Colon (tissue), 2 donors: ENCODE data around the gene HPSE2.
"Not testable (repeated sequence)": the region's sequence is repeated elsewhere in the genome, so short reads cannot be mapped to it uniquely, and the experiment has no call there.

Experiments used
- FAIRE-seq: peaks from 2 replicates; lab custom pipeline; 2012; peaks lifted over from hg19 to GRCh38; lab: Jason Lieb, UNC
- donor health status: control.
- donor health status: control.

HPSE2 gene

GRCh38 chr10:98563811-98564210 is 671.8 kb downstream of the HPSE2 start:
- no peak for FAIRE-seq

- FAIRE-seq, result no peak
Observed at GRCh38 chr10:98560565-98560964, 675.1 kb downstream of the HPSE2 start.

DNA sequence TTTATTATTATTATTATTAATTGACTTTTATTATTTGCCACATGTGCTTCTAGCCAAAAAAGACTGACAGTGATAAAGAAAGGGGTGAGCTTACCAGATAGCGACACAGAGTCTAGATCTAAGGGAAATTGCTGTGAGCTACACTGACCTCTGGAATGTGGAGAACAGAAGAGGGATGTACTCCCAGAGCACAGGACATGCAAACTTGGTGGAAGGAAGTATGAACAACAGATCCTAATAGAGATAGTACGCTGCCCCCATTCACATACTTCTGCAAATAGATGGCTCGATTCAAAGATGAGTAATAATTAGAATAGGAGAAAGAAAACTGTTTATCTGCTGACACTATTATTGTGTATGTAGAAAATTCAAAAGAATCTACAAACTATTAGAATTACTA is 679.6 kb downstream of the HPSE2 start:
- FAIRE-seq, result no peak

DNA sequence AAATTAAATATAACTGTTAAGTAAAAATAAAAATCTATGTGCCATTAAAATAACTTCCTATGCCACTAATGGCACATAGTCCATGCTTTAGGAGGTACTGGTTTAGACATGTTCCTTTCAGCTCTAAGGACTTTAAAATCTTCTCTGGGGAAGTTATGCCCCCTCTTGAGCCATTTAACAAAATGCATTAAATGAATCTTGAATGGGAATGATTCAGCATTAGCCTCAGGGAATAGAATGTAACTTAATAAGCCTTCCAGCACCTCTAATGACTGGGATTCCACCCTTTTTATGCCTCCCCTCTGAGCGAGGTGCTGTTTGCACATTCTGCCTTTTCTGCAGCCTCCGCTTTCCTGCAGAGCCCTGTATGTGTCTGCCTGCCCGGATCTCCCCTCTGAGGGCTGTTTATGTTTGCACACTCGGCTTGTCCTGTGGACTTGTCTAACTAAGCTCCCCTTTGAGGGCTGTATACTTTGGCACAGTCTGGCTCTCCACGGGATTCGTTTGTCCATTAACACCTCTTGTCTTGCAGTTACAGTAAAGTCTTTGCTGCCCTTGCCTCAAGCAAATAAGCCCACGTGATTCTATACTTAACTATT is 680.5 kb downstream of the HPSE2 start:
- FAIRE-seq, result no peak

DNA sequence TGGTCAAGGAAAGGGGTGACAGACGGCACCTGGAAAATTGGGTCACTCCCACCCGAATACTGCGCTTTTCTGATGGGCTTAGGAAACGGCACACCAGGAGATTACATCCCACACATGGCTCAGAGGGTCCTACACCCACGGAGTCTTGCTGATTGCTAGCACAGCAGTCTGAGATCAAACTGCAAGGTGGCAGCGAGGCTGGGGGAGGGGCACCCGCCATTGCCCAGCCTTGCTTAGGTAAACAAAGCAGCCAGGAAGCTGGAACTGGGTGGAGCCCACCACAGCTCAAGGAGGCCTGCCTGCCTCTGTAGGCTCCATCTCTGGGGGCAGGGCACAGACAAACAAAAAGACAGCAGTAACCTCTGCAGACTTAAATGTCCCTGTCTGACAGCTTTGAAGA is 694.1 kb downstream of the HPSE2 start:
- FAIRE-seq, result not testable (repeated sequence)

DNA sequence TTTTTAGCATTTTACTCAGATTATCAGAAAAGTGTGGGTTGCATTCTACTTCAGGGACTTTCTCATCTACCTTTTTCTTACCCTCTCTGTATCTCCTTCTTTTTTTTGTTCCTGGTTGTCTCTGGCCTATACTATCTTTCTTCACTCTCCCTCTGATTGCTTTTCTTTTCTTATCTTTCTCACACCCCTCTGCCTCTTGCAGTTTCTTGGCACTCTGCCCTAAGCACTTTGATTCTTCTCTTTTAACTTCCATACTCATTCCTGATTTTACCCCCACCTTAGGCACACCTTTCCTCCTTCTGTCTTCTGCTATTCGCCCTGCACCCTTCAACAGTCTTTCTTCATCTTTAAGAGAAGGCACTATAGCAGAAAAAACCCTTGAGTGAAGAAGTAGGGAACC is 696.1 kb downstream of the HPSE2 start:
- FAIRE-seq, result no peak

GRCh38 chr10:98538472-98538871 is 697.2 kb downstream of the HPSE2 start:
- no peak for FAIRE-seq

- FAIRE-seq, result no peak
Observed at GRCh38 chr10:98536551-98536950, 699.1 kb downstream of the HPSE2 start.

- no peak for FAIRE-seq
Observed at GRCh38 chr10:98533746-98534445, 701.8 kb downstream of the HPSE2 start.

DNA sequence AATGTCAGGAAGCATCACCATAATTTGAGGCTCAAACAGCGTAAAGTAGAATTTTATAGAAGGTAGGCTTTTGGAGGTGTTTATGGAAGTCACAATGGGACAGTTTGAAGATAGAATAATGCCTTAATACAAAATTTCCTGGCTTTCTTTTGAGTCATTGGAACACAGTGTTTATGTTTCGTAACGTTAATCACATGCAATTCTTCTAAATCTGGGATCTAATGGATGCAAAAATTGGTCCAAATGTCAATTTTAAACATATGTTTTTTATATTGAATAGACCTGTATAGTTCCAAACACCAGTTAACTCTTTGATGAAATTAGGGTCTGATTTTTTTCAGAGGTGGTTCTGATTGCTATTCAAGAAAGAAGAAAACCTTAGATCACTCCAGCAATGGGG is 702.4 kb downstream of the HPSE2 start:
- FAIRE-seq, result no peak

- no peak for FAIRE-seq
Observed at GRCh38 chr10:98528805-98529183, 706.9 kb downstream of the HPSE2 start.

DNA sequence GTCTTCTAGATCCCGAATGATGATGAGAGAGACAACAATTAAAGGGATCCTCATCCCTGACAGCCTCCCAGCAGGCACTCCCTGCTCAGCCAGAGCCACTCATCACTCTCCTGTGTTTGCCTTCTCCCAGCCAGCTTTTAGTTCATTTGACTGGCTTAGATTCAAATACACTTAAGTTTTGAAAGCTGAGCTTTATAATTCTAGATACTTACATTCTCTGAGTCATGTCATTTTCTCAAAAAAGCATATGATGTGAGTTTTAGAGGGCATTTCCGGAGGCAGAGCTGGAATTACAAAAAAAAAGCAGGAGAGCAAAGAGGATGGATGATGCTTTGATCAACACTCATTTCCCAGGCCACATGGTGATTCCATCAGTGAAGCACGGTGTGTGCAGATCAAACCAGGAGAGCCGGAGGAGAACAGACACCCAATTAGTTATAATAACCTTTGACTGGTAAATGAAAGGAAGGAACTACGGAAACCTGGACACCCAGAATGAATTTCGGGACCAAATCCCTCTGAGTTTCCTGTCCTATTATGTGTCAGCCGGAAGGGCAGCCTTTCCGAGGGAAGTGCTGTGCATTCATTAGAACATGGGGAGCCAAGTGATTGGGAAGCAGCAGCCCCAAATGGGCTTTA is 707.4 kb downstream of the HPSE2 start:
- FAIRE-seq, result no peak

DNA sequence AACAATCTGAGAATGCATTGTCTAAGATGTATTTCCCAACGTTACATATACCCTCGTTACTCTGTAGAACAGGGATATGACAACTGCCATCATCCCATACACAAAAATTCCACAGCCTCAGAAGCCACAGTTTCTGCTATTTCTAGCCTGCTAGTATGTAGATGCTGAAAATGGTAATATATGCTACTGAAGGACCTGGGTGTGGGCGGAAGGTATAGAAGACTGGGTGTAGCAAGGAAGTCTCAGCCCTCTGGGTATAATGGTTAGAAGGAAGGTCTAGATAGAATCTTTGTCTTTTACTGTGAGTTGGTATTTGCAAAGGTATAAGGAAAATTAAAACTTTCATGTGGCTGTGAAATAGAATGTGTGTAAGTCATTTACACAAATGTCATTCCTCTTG is 709.7 kb downstream of the HPSE2 start:
- FAIRE-seq, result no peak

DNA sequence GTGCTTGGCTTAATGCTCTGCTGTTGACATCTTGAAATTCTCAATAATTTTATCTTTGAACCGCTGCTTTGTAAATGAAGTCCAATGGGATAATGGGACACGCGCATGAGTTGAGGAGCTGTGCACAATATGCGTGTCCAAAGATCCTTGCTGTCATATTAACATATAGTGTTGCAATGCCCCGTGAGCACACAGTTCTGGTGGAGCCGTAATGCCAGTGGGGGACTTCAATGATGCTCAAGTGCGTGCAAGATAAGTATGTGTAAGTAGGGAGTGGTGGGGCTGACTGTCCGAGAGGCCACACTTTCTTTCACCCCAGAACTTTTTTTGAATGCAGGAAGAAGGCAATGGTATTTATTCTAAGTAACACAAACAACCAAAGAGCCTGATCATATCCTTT is 711.5 kb downstream of the HPSE2 start:
- FAIRE-seq, result no peak

DNA sequence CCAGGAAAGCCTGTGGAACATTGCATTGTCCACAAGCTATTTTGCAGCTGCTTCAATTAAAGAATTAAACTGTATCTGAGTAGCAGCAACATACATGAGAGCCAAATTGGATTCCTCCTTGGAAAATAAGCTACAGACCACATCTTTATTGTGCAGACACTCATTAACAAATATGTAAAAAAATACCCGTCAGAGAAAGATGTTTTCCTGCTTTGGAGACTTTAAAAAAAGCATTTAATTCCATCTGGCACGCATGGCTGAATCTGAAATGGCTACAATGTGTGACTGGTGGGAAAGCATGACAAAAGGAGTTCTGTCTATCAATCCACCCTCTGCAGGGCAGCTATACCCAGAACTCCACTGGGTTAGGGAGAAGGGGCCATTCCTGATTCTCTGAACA is 715.8 kb downstream of the HPSE2 start:
- no peak for FAIRE-seq

GRCh38 chr10:98517672-98518071 is 718.0 kb downstream of the HPSE2 start:
- no peak for FAIRE-seq

DNA sequence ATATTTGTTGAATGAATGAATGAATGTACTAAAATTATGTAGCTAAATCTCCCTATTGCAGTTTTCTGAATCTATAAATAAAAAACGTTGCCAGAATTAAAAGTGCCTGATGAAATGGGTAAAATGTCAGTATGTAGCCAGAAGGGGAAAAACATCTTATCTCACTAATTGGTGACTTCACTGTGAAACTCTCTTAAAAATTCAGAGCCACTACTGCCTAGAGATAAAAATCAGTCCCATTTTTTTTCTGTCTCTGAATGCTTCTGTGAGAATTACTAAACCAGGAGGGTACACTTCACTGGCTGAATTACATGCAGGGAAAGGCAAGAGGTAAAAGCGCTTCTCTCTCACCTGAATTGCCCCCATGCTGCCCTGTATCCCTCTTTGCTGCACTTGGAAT is 719.3 kb downstream of the HPSE2 start:
- FAIRE-seq, result no peak

DNA sequence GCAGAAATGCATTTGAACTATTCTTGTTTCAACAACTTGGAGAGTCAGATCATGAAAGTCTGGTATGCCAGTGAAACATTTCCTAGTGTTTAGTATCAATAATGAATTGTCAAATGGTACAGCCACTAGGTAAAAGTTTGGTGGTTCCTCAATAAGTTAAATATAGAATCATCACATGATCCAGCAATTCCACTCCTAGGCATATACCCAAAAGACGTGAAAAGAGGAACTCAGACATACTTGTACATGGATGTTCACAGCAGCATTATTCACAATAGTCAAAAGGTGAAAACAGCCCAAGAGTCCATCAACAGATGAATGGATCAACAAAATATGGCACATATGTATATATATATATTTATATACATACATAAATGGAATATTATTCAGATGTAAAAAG is 721.9 kb downstream of the HPSE2 start:
- FAIRE-seq, result no peak

GRCh38 chr10:98511876-98512275 is 723.8 kb downstream of the HPSE2 start:
- no peak for FAIRE-seq

DNA sequence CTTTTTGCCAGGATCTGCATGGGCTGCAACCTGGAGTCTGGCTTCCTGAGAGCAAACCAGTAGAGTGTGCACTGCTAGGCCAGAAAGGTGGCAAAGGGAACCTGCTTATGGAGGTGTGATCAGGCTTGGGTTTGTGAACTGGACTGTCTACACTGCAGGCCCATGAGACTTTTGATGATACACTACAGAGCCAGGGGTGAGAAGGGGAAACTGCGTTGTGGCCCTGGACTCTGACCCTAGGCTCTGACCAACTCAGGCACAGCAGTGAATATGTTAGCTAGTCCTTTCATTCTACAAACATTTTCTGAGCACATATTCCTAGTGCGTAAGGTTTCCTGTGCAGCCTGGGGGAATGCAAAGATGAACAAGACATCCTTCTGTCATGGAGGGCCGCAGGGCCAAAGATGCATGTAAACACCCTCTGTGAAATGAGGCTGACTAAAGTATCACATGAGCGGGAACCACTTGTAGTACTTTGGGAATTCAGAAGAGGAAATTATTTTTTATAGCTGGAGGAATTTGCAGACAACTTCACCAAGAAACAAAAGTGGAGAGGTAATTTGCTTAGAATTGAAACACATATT is 725.1 kb downstream of the HPSE2 start:
- no peak for FAIRE-seq

GRCh38 chr10:98509745-98510144 is 725.9 kb downstream of the HPSE2 start:
- FAIRE-seq, result no peak

DNA sequence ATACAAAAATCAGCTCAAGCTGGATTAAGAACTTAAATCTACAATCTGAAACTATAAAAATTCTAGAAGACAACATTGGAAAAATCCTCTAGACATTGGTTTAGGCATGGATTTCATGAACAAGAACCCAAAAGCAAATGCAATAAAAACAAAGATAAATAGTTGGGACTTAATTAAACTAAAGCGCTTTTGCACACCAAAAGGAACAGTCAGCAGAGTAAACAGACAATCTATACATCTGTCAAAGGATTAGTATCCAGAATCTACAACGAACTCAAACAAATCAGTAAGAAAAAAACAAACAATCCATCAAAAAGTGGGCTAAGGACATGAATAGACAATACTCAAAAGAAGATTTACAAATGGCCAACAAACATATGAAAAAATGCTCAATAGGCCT is 733.1 kb downstream of the HPSE2 start:
- FAIRE-seq, result not testable (repeated sequence)

DNA sequence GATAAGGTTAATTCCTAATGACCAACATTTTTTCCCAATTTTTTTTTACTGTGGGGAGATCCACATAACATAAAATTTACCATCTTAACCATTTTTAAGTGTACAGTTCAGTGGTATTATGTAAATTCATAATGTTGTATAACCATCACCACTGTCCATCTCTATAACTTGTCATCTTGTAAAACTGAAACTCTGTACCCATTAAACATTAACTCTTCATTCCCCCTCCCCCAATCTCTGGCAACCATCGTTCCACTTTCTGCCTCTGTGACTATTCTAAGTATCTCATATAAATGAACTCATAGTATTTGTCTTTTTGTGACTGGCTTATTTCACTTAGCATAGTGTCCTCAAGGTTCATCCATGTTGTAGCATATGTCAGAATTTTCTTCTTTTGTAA is 742.9 kb downstream of the HPSE2 start:
- no peak for FAIRE-seq
